Natural killer cell (primary cell): ENCODE data around the gene TUBB1. TPM values are rescaled to one million over a fixed set of nuclear protein-coding genes. Genes with fewer than 3 reads are reported as not detected.

Source experiments
- ATAC-seq, 3 donors: fragments of 150-1000 bp in 2 of 3; fragments of 200-7000 bp in 1 of 3; cut with Tn5 transposase; 1 replicate in 1 of 3; 2 replicates in 2 of 3; pipeline ENCODE4 v1.10.0; 2021; ENCODE audit warnings: mild to moderate bottlenecking in 2 of 3, moderate library complexity in 2 of 3
- DNase-seq, 2 donors: peaks; one replicate each; pipeline versions ENCODE4 v3.0.0 to v3.0.0-alpha.2; 2013 to 2021; ENCODE audit warnings: mixed read lengths in 1 of 2
- H3K27ac ChIP-seq: one replicate; pipeline ENCODE4 v1.5.1; 2013; ENCODE audit warnings: mild to moderate bottlenecking, low read length
- H3K27me3 ChIP-seq: one replicate; pipeline ENCODE4 v1.6.1; 2013; ENCODE audit warnings: low read length; ENCODE audit not compliant: control insufficient read depth, insufficient read depth
- H3K36me3 ChIP-seq: one replicate; pipeline ENCODE4 v1.6.1; 2013; ENCODE audit warnings: low read length; ENCODE audit not compliant: control insufficient read depth, insufficient read depth
- H3K4me1 ChIP-seq: one replicate; pipeline ENCODE4 v1.6.1; 2013; ENCODE audit warnings: low read length; ENCODE audit not compliant: control insufficient read depth, insufficient read depth
- H3K4me3 ChIP-seq: one replicate; pipeline ENCODE4 v1.5.1; 2013; ENCODE audit warnings: low read length
- H3K9me3 ChIP-seq: one replicate; pipeline ENCODE4 v1.6.1; 2013; ENCODE audit warnings: low read length; ENCODE audit not compliant: control insufficient read depth, insufficient read depth
- H3K27ac Mint-ChIP-seq, 2 donors: one replicate each; pipeline ENCODE4 v1.8.0; 2022; ENCODE audit warnings: mild to moderate bottlenecking in 2 of 2, mixed read lengths in 2 of 2, moderate library complexity in 1 of 2
- H3K27me3 Mint-ChIP-seq, 2 donors: one replicate each; pipeline ENCODE4 v1.8.0; 2022; ENCODE audit warnings: low read depth in 2 of 2, mixed read lengths in 2 of 2
- H3K36me3 Mint-ChIP-seq: one replicate; pipeline ENCODE4 v1.8.0; 2022; ENCODE audit warnings: mixed read lengths
- H3K4me1 Mint-ChIP-seq, 2 donors: one replicate each; pipeline ENCODE4 v1.8.0; 2022; ENCODE audit warnings: mixed read lengths in 2 of 2
- H3K4me3 Mint-ChIP-seq: one replicate; pipeline ENCODE4 v1.8.0; 2022; ENCODE audit warnings: mild to moderate bottlenecking, moderate library complexity, mixed read lengths
- H3K9me3 Mint-ChIP-seq, 2 donors: one replicate each; pipeline ENCODE4 v1.8.0; 2022; ENCODE audit warnings: mixed read lengths in 2 of 2
- WGBS: methylation state at CpG from one replicate; pipeline ENCODE4 v1.1.7; 2013; ENCODE audit warnings: missing lambda C conversion rate; ENCODE audit not compliant: insufficient coverage; 5-methylcytosine and 5-hydroxymethylcytosine counted together
- intact Hi-C: fragments of 100-400 bp; cut with micrococcal nuclease; formaldehyde crosslinking; loops from one replicate; pipeline ENCODE4 v1.14.2; 2022
- total RNA-seq, 4 donors: library from RNA; stranded (reverse); fragments of 120-200 nt in 1 of 4; gene quantifications; one replicate each; pipeline versions ENCODE4 v1.2.3 to v1.2.4, GENCODE V29; 2013 to 2022
- TF ChIP-seq, protein P1 (sequence below): fragments of 200-600 bp; IDR thresholded peaks from one replicate; pipeline ENCODE4 v1.8.0; 2022; ENCODE audit warnings: antibody characterized with exemption

Gene TUBB1
- total RNA-seq, 3 donors from 2014 or later (not counting 1 experiment from before 2014, with no cell fraction given), result 4.3 to 46.9 (median 18.8) TPM

DNA sequence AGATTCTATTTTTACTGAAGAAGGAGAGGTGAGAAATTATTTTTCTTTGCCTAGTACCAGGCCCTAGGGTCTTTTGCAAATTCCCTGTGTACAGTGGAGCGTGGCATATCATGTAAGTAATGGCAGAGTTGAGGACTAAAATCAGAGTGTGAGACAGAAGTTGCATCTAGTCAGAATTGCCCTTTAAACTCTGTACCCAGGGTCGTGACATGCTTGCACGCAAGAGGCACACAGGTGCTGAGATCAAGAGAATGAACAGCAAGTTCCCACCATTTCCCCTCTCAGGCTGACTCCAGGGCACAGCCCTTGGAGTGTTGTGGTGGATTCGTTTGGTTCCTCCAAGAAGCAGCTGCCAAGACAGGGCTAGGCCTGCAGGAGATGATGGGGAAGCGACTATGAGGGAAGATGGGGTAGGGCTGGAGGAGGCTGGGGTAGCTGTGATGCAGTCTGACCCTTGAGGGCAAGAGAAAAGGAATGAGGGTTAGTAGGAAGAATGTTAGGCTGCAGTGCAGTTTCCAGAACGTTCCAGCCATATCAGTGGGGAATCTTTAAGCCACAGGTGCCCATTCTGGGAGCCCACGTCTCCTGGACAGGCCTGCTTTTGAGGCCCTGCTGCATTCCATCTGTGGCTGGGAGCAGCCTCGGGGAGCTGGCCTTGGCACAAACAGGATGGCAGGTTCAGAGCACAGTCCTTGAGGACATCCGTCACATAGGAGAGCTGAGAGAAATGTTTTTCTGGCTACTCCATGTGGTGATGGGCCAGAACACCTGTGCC, 31.3 kb upstream of the TUBB1 start:
- Histone ChIP-seq H3K9me3 (no peaks in the 10 kb centered on the region), H3K27me3 (no peaks in the 10 kb centered on the region), H3K36me3 (peaks cover 67% of the 10 kb centered on the region), H3K4me1 (peaks cover 12% of the 10 kb centered on the region), H3K4me3 (no peak overlapping the region), H3K27ac (no peak overlapping the region)
- no peaks in the 10 kb centered on the region for H3K27me3 Mint-ChIP-seq
- H3K27ac Mint-ChIP-seq, result peak overlapping the region in 1 of 2 donors; percentile 17
- no peaks in the 10 kb centered on the region for H3K9me3 Mint-ChIP-seq
- TF ChIP-seq, protein P1, sequence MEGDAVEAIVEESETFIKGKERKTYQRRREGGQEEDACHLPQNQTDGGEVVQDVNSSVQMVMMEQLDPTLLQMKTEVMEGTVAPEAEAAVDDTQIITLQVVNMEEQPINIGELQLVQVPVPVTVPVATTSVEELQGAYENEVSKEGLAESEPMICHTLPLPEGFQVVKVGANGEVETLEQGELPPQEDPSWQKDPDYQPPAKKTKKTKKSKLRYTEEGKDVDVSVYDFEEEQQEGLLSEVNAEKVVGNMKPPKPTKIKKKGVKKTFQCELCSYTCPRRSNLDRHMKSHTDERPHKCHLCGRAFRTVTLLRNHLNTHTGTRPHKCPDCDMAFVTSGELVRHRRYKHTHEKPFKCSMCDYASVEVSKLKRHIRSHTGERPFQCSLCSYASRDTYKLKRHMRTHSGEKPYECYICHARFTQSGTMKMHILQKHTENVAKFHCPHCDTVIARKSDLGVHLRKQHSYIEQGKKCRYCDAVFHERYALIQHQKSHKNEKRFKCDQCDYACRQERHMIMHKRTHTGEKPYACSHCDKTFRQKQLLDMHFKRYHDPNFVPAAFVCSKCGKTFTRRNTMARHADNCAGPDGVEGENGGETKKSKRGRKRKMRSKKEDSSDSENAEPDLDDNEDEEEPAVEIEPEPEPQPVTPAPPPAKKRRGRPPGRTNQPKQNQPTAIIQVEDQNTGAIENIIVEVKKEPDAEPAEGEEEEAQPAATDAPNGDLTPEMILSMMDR, result no peak
- peaks cover 30% of the 10 kb centered on the region for H3K36me3 Mint-ChIP-seq
- WGBS, result 97% methylated on average over 9 of the region's 9 CpGs
- DNase-seq (no peak), ATAC-seq (no peak)
- no peak overlapping the region for H3K4me3 Mint-ChIP-seq
- peaks cover 14 to 17% of the 10 kb centered on the region in 2 donors for H3K4me1 Mint-ChIP-seq
- intact Hi-C loops, result no loop called here

DNA sequence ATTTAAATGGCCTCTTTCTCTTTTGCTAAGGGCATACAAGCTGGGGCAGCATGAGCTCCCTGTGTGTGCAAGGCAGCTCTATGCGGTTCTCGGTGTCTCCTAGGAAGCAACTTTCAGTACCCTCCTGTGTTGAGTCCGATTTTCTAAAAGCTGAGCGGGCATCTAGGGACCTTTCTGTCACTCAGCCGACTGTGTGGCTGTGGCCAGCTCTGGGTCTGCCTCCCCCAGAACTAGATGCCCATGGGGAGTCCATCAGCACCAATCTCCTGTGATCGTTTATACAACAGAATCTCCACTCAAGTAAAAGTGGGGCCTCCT, 30.7 kb upstream of the TUBB1 start:
- over 99% methylated on average over 5 of the region's 6 CpGs for WGBS
- H3K27me3 Mint-ChIP-seq, result no peaks in the 10 kb centered on the region
- H3K9me3 Mint-ChIP-seq, result no peaks in the 10 kb centered on the region
- Histone ChIP-seq H3K4me3 (no peak overlapping the region), H3K9me3 (no peaks in the 10 kb centered on the region), H3K4me1 (peaks cover 7% of the 10 kb centered on the region), H3K27ac (no peak overlapping the region), H3K36me3 (peaks cover 73% of the 10 kb centered on the region), H3K27me3 (no peaks in the 10 kb centered on the region)
- intact Hi-C loops, result no loop called here
- no peak overlapping the region for H3K4me3 Mint-ChIP-seq
- DNase-seq (no peak), ATAC-seq (no peak)
- H3K27ac Mint-ChIP-seq, result no peak overlapping the region
- H3K4me1 Mint-ChIP-seq, result peaks cover 12 to 17% of the 10 kb centered on the region in 2 donors
- TF ChIP-seq, protein P1, result no peak
- peaks cover 30% of the 10 kb centered on the region for H3K36me3 Mint-ChIP-seq

- Histone ChIP-seq H3K4me1 (peaks cover under 1% of the 10 kb centered on the region), H3K27ac (no peak overlapping the region), H3K27me3 (no peaks in the 10 kb centered on the region), H3K9me3 (no peaks in the 10 kb centered on the region), H3K36me3 (peaks cover 78% of the 10 kb centered on the region), H3K4me3 (no peak overlapping the region)
- H3K36me3 Mint-ChIP-seq, result peaks cover 30% of the 10 kb centered on the region
- ATAC-seq (no peak), DNase-seq (no peak)
- intact Hi-C loops, result no loop called here
- TF ChIP-seq, protein P1, result no peak
- H3K27ac Mint-ChIP-seq, result no peak overlapping the region
- H3K4me3 Mint-ChIP-seq, result no peak overlapping the region
- H3K9me3 Mint-ChIP-seq, result no peaks in the 10 kb centered on the region
- H3K4me1 Mint-ChIP-seq, result peaks cover 5 to 11% of the 10 kb centered on the region in 2 donors
- WGBS, result 96% methylated on average over 10 of the region's 10 CpGs
- H3K27me3 Mint-ChIP-seq, result no peaks in the 10 kb centered on the region
These were observed 30.0 kb upstream of the TUBB1 start for GRCh38 chr20:58989196-58989595.
